GM12892 (cell line): ENCODE measurements around the gene USP17L12.
"Not testable (repeated sequence)": the region's sequence is repeated elsewhere in the genome, so short reads cannot be mapped to it uniquely, and the experiment has no call there.

ENCODE experiments used
- POLR2A ChIP-seq: IDR thresholded peaks from 2 replicates; pipeline ENCODE4 v1.6.1; 2011; ENCODE audit warnings: low read depth, low read length, control low read depth
- POLR2AphosphoS5 ChIP-seq: IDR thresholded peaks from 2 replicates; pipeline ENCODE4 v1.6.1; 2011; ENCODE audit warnings: low read depth, low read length, control low read depth

GRCh38 chr4:9238461-9238860, 18.5 kb downstream of the USP17L12 start:
- not testable (repeated sequence) for TF ChIP-seq POLR2A, POLR2AphosphoS5
